WTC11 (cell line): ENCODE measurements around the gene DBI. TPM values are rescaled to one million over a fixed set of nuclear protein-coding genes. Genes with fewer than 3 reads are reported as not detected.

ENCODE experiments used
- ATAC-seq: fragments of 200-7000 bp; cut with Tn5 transposase; 2 replicates; pipeline ENCODE4 v1.10.0; 2021; ENCODE audit warnings: mild to moderate bottlenecking, moderate library complexity
- CTCF ChIA-PET: fragments of 300-600 bp; sonication (Branson Sonifier 250); formaldehyde crosslinking; loops from one replicate; lab custom pipeline; 2021; ENCODE audit warnings: antibody characterized with exemption; lab: Charles Lee
- POLR2A ChIA-PET: fragments of 350-600 bp; sonication (Branson Sonifier 250); formaldehyde crosslinking; loops from one replicate; lab custom pipeline; 2021; ENCODE audit warnings: antibody characterized with exemption; lab: Charles Lee
- DNase-seq: peaks from one replicate; pipeline ENCODE4 v3.0.0; 2021; ENCODE audit warnings: low spot score
- H3K27ac Mint-ChIP-seq: 2 replicates; pipeline ENCODE4 v1.8.0; 2021; ENCODE audit warnings: mixed read lengths
- H3K27me3 Mint-ChIP-seq: 2 replicates; pipeline ENCODE4 v1.8.0; 2021; ENCODE audit warnings: low read depth, mild to moderate bottlenecking, moderate library complexity, mixed read lengths
- H3K36me3 Mint-ChIP-seq: 2 replicates; pipeline ENCODE4 v1.8.0; 2021; ENCODE audit warnings: mixed read lengths
- H3K4me1 Mint-ChIP-seq: 2 replicates; pipeline ENCODE4 v1.8.0; 2022; ENCODE audit warnings: mixed read lengths
- H3K4me3 Mint-ChIP-seq: 2 replicates; pipeline ENCODE4 v1.8.0; 2021; ENCODE audit warnings: mild to moderate bottlenecking, moderate library complexity, mixed read lengths
- H3K9me3 Mint-ChIP-seq: 2 replicates; pipeline ENCODE4 v1.8.0; 2021; ENCODE audit warnings: mixed read lengths
- AR ChIP-seq: fragments of 250-450 bp; sonication (Bioruptor Pico); IDR thresholded peaks from 2 replicates; pipeline ENCODE4 v1.9.0; 2021; ENCODE audit warnings: mild to moderate bottlenecking
- ELF4 ChIP-seq: sonication (generic); formaldehyde crosslinking; IDR thresholded peaks from 2 replicates; pipeline ENCODE4 v1.8.1; 2022; ENCODE audit warnings: low read depth, mild to moderate bottlenecking, moderate library complexity, missing genetic modification reagents
- ERG ChIP-seq: fragments of 250-450 bp; sonication (Bioruptor Pico); IDR thresholded peaks from 2 replicates; pipeline ENCODE4 v1.8.0; 2021; ENCODE audit warnings: mild to moderate bottlenecking
- FOXK1 ChIP-seq: sonication (generic); formaldehyde crosslinking; IDR thresholded peaks from 2 replicates; pipeline ENCODE4 v1.8.0; 2022; ENCODE audit warnings: mild to moderate bottlenecking, moderate library complexity, missing genetic modification reagents
- FOXP1 ChIP-seq: sonication (generic); formaldehyde crosslinking; IDR thresholded peaks from 2 replicates; pipeline ENCODE4 v1.8.0; 2022; ENCODE audit warnings: missing genetic modification reagents, mild to moderate bottlenecking, moderate library complexity, borderline replicate concordance
- GTF2I ChIP-seq: fragments of 250-450 bp; sonication (Bioruptor Pico); conservative IDR thresholded peaks from 2 replicates; pipeline ENCODE4 v1.4.0; 2021; ENCODE audit warnings: mild to moderate bottlenecking
- HMGA2 ChIP-seq: fragments of 250-450 bp; sonication (Bioruptor Pico); IDR thresholded peaks from 2 replicates; pipeline ENCODE4 v1.4.0; 2021; ENCODE audit warnings: mild to moderate bottlenecking, moderate library complexity
- IRF2 ChIP-seq: sonication (generic); formaldehyde crosslinking; IDR thresholded peaks from 2 replicates; pipeline ENCODE4 v1.8.0; 2022; ENCODE audit warnings: low read depth, missing genetic modification reagents, borderline replicate concordance
- NR2C2 ChIP-seq: sonication (generic); formaldehyde crosslinking; IDR thresholded peaks from 2 replicates; pipeline ENCODE4 v1.8.0; 2022; ENCODE audit warnings: mild to moderate bottlenecking, missing genetic modification reagents
- PREB ChIP-seq: sonication (generic); formaldehyde crosslinking; IDR thresholded peaks from 2 replicates; pipeline ENCODE4 v1.8.1; 2022; ENCODE audit warnings: mild to moderate bottlenecking, missing genetic modification reagents, moderate library complexity, borderline replicate concordance
- PRRX2 ChIP-seq: fragments of 250-450 bp; sonication (Bioruptor Pico); IDR thresholded peaks from 2 replicates; pipeline ENCODE4 v1.8.0; 2021; ENCODE audit warnings: mild to moderate bottlenecking
- RORB ChIP-seq: fragments of 250-450 bp; sonication (Bioruptor Pico); IDR thresholded peaks from 2 replicates; pipeline ENCODE4 v1.9.0; 2021; ENCODE audit warnings: mild to moderate bottlenecking
- SP1 ChIP-seq: sonication (generic); formaldehyde crosslinking; conservative IDR thresholded peaks from 2 replicates; pipeline ENCODE4 v1.8.1; 2022; ENCODE audit warnings: missing genetic modification reagents
- TCF7 ChIP-seq: sonication (generic); formaldehyde crosslinking; IDR thresholded peaks from 2 replicates; pipeline ENCODE4 v1.8.0; 2022; ENCODE audit warnings: mild to moderate bottlenecking, low read depth, missing genetic modification reagents, moderate library complexity
- TEAD4 ChIP-seq: sonication (generic); formaldehyde crosslinking; IDR thresholded peaks from 2 replicates; pipeline ENCODE4 v1.8.0; 2022; ENCODE audit warnings: mild to moderate bottlenecking, missing genetic modification reagents
- ZNF219 ChIP-seq: sonication (generic); formaldehyde crosslinking; IDR thresholded peaks from 2 replicates; pipeline ENCODE4 v1.8.0; 2023; ENCODE audit warnings: missing genetic modification reagents, mild to moderate bottlenecking, borderline replicate concordance
- ZNF416 ChIP-seq: fragments of 250-450 bp; sonication (Bioruptor Pico); IDR thresholded peaks from 2 replicates; pipeline ENCODE4 v1.9.0; 2021; ENCODE audit warnings: mild to moderate bottlenecking, inconsistent platforms
- total RNA-seq: library from RNA; stranded (reverse); gene quantifications from 3 replicates; pipeline ENCODE4 v1.2.3, GENCODE V29; 2021
- TF ChIP-seq, protein P1 (sequence below): sonication (generic); formaldehyde crosslinking; IDR thresholded peaks from 2 replicates; pipeline ENCODE4 v1.8.1; 2023; ENCODE audit warnings: mild to moderate bottlenecking, missing genetic modification reagents, borderline replicate concordance
- TF ChIP-seq, protein P2 (sequence below): fragments of 250-450 bp; sonication (Bioruptor Pico); IDR thresholded peaks from 2 replicates; pipeline ENCODE4 v1.9.0; 2021; ENCODE audit warnings: mild to moderate bottlenecking
- TF ChIP-seq, protein P3 (sequence below): fragments of 200-600 bp; IDR thresholded peaks from 2 replicates; pipeline ENCODE4 v1.8.0; 2022; ENCODE audit warnings: antibody characterized with exemption

DBI gene
- total RNA-seq, 1 experiment from 2014 or later, result 158 TPM

- Mint-ChIP-seq H3K9me3 (peaks cover 31% of the 10 kb centered on the region), H3K27me3 (peaks cover 3% of the 10 kb centered on the region; the same call in 1 of the 2 replicates), H3K27ac (no peak overlapping the region), H3K4me3 (no peak overlapping the region), H3K4me1 (peaks cover 14% of the 10 kb centered on the region), H3K36me3 (peaks cover 36% of the 10 kb centered on the region)
- ATAC-seq (no peak), DNase-seq (no peak)
- no peak for TF ChIP-seq PREB (CRISPR knock-in tag)
- no peak for TF ChIP-seq ERG (CRISPR knock-in tag)
- TF ChIP-seq ZNF416 (CRISPR knock-in tag), result no peak
- POLR2A ChIA-PET, result no interaction called here
- CTCF ChIA-PET, result no interaction called here
Observed at GRCh38 chr2:119376810-119377209, 10.0 kb downstream of the DBI start.

GRCh38 chr2:119377294-119377992 lies 10.7 kb downstream of the DBI start:
- H3K4me1 Mint-ChIP-seq, result peaks cover 14% of the 10 kb centered on the region
- H3K27ac Mint-ChIP-seq, result no peak overlapping the region
- no peak for ATAC-seq
- ChIA-PET CTCF (interaction anchor here (0.7 kb wide), 1 partner anchor 98 kb away, joined by 3 read pairs; no protein-coding TSS in a partner anchor), POLR2A (no interaction called here)
- peaks cover 30% of the 10 kb centered on the region for H3K36me3 Mint-ChIP-seq
- no peak overlapping the region for H3K4me3 Mint-ChIP-seq
- TF ChIP-seq ZNF219 (CRISPR knock-in tag) (no peak), GTF2I (CRISPR knock-in tag) (no peak), PRRX2 (no peak), RORB (CRISPR knock-in tag) (no peak), NR2C2 (CRISPR knock-in tag) (no peak), HMGA2 (CRISPR knock-in tag) (no peak), FOXK1 (no peak), IRF2 (CRISPR knock-in tag) (no peak), AR (CRISPR knock-in tag) (no peak), SP1 (CRISPR knock-in tag) (no peak), TEAD4 (CRISPR knock-in tag) (no peak), ELF4 (no peak), FOXP1 (no peak), TCF7 (CRISPR knock-in tag) (no peak)
- TF ChIP-seq, protein P1, sequence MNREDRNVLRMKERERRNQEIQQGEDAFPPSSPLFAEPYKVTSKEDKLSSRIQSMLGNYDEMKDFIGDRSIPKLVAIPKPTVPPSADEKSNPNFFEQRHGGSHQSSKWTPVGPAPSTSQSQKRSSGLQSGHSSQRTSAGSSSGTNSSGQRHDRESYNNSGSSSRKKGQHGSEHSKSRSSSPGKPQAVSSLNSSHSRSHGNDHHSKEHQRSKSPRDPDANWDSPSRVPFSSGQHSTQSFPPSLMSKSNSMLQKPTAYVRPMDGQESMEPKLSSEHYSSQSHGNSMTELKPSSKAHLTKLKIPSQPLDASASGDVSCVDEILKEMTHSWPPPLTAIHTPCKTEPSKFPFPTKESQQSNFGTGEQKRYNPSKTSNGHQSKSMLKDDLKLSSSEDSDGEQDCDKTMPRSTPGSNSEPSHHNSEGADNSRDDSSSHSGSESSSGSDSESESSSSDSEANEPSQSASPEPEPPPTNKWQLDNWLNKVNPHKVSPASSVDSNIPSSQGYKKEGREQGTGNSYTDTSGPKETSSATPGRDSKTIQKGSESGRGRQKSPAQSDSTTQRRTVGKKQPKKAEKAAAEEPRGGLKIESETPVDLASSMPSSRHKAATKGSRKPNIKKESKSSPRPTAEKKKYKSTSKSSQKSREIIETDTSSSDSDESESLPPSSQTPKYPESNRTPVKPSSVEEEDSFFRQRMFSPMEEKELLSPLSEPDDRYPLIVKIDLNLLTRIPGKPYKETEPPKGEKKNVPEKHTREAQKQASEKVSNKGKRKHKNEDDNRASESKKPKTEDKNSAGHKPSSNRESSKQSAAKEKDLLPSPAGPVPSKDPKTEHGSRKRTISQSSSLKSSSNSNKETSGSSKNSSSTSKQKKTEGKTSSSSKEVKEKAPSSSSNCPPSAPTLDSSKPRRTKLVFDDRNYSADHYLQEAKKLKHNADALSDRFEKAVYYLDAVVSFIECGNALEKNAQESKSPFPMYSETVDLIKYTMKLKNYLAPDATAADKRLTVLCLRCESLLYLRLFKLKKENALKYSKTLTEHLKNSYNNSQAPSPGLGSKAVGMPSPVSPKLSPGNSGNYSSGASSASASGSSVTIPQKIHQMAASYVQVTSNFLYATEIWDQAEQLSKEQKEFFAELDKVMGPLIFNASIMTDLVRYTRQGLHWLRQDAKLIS (CRISPR knock-in tag), result no peak
- TF ChIP-seq, protein P2, sequence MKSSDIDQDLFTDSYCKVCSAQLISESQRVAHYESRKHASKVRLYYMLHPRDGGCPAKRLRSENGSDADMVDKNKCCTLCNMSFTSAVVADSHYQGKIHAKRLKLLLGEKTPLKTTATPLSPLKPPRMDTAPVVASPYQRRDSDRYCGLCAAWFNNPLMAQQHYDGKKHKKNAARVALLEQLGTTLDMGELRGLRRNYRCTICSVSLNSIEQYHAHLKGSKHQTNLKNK (CRISPR knock-in tag), result no peak
- TF ChIP-seq, protein P3, sequence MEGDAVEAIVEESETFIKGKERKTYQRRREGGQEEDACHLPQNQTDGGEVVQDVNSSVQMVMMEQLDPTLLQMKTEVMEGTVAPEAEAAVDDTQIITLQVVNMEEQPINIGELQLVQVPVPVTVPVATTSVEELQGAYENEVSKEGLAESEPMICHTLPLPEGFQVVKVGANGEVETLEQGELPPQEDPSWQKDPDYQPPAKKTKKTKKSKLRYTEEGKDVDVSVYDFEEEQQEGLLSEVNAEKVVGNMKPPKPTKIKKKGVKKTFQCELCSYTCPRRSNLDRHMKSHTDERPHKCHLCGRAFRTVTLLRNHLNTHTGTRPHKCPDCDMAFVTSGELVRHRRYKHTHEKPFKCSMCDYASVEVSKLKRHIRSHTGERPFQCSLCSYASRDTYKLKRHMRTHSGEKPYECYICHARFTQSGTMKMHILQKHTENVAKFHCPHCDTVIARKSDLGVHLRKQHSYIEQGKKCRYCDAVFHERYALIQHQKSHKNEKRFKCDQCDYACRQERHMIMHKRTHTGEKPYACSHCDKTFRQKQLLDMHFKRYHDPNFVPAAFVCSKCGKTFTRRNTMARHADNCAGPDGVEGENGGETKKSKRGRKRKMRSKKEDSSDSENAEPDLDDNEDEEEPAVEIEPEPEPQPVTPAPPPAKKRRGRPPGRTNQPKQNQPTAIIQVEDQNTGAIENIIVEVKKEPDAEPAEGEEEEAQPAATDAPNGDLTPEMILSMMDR, result no peak
- H3K9me3 Mint-ChIP-seq, result peaks cover 27% of the 10 kb centered on the region
- peaks cover 3% of the 10 kb centered on the region; the same call in 1 of the 2 replicates for H3K27me3 Mint-ChIP-seq
- DNase-seq, result no peak
